Measurements from ENCODE around the gene ANKRD63.

ANKRD63 gene

DNA sequence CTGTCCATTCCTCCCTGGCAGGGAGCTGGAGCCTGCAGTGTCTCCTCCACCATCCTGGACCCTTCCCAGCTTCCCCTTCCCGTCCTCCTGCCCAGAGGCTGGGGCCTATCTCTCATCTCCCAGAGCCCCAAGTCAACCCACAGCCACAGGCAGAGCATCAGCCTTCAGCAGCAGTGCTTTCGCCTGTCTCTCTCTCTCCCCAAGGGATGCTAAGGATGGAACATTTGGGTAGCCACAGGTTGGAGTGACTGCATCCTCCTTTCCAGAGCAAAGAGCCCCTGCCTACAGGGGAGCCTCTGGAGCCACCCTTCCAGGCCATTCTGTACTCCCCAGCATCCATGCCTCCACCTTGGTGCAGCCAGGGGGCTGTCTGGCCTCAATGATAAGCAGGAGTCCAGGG lies 20.7 kb upstream of the ANKRD63 start:
- no peak for ATAC-seq
- TF ChIP-seq ISL1 (CRISPR knock-in tag; IDR thresholded peaks at IDR 0.05) (no peak), ZNF8 (CRISPR knock-in tag; IDR thresholded peaks at IDR 0.05) (no peak), BACH2 (CRISPR knock-in tag; IDR thresholded peaks at IDR 0.05; ENCODE audit: borderline replicate concordance) (no peak), CSDC2 (CRISPR knock-in tag; IDR thresholded peaks at IDR 0.05) (no peak), POU6F1 (CRISPR knock-in tag; IDR thresholded peaks at IDR 0.05; ENCODE audit: borderline replicate concordance, low read depth) (no peak), ZNF70 (CRISPR knock-in tag; IDR thresholded peaks at IDR 0.05) (no peak), PPARA (CRISPR knock-in tag; IDR thresholded peaks at IDR 0.05; ENCODE audit: borderline replicate concordance) (no peak), ZC3H10 (CRISPR knock-in tag; IDR thresholded peaks at IDR 0.05) (no peak), ARNTL (CRISPR knock-in tag; IDR thresholded peaks at IDR 0.05; ENCODE audit: borderline replicate concordance, low read depth) (no peak), ZFP30 (CRISPR knock-in tag; IDR thresholded peaks at IDR 0.05) (no peak), TOX (CRISPR knock-in tag; IDR thresholded peaks at IDR 0.05; ENCODE audit: borderline replicate concordance) (no peak), PATZ1 (CRISPR knock-in tag; IDR thresholded peaks at IDR 0.05; ENCODE audit: borderline replicate concordance) (no peak)
- TF ChIP-seq, protein P1, sequence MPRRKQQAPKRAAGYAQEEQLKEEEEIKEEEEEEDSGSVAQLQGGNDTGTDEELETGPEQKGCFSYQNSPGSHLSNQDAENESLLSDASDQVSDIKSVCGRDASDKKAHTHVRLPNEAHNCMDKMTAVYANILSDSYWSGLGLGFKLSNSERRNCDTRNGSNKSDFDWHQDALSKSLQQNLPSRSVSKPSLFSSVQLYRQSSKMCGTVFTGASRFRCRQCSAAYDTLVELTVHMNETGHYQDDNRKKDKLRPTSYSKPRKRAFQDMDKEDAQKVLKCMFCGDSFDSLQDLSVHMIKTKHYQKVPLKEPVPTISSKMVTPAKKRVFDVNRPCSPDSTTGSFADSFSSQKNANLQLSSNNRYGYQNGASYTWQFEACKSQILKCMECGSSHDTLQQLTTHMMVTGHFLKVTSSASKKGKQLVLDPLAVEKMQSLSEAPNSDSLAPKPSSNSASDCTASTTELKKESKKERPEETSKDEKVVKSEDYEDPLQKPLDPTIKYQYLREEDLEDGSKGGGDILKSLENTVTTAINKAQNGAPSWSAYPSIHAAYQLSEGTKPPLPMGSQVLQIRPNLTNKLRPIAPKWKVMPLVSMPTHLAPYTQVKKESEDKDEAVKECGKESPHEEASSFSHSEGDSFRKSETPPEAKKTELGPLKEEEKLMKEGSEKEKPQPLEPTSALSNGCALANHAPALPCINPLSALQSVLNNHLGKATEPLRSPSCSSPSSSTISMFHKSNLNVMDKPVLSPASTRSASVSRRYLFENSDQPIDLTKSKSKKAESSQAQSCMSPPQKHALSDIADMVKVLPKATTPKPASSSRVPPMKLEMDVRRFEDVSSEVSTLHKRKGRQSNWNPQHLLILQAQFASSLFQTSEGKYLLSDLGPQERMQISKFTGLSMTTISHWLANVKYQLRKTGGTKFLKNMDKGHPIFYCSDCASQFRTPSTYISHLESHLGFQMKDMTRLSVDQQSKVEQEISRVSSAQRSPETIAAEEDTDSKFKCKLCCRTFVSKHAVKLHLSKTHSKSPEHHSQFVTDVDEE (CRISPR knock-in tag; IDR thresholded peaks at IDR 0.05) = no peak
- TF ChIP-seq, protein P2, sequence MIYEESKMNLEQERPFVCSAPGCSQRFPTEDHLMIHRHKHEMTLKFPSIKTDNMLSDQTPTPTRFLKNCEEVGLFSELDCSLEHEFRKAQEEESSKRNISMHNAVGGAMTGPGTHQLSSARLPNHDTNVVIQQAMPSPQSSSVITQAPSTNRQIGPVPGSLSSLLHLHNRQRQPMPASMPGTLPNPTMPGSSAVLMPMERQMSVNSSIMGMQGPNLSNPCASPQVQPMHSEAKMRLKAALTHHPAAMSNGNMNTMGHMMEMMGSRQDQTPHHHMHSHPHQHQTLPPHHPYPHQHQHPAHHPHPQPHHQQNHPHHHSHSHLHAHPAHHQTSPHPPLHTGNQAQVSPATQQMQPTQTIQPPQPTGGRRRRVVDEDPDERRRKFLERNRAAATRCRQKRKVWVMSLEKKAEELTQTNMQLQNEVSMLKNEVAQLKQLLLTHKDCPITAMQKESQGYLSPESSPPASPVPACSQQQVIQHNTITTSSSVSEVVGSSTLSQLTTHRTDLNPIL (CRISPR knock-in tag; IDR thresholded peaks at IDR 0.05; ENCODE audit: low read depth) = no peak

DNA sequence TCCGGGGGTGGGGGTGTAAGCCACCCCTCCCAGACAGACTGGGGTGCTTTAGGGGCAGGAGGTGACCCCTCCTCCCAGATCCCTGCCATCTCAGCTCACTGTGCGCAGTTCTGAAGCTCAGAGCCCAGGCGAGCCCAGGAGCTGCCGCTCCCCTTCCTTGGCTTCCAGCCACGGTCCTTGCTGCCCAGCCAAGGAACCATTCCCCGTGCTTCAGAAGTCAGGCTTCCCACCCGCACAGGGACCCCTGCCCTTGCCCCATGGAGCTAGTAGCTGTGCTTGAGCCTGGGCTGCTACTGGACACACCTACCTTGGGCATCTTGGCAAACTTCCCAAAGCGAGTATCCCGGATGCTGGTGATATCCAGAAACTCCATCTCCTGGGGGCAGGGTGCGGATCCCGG lies 20.1 kb upstream of the ANKRD63 start:
- ATAC-seq = no peak
- TF ChIP-seq ZFP30 (CRISPR knock-in tag; IDR thresholded peaks at IDR 0.05) = no peak
- TF ChIP-seq PATZ1 (CRISPR knock-in tag; IDR thresholded peaks at IDR 0.05; ENCODE audit: borderline replicate concordance) = no peak
- TF ChIP-seq TOX (CRISPR knock-in tag; IDR thresholded peaks at IDR 0.05; ENCODE audit: borderline replicate concordance) = no peak
- no peak for TF ChIP-seq ZNF565 (CRISPR knock-in tag; conservative IDR thresholded peaks at IDR 0.05; ENCODE audit: low read depth)
- no peak for TF ChIP-seq ESRRG (CRISPR knock-in tag; IDR thresholded peaks at IDR 0.05)
- no peak for TF ChIP-seq ZC3H10 (CRISPR knock-in tag; IDR thresholded peaks at IDR 0.05)
- TF ChIP-seq RARB (CRISPR knock-in tag; IDR thresholded peaks at IDR 0.05) = no peak
- TF ChIP-seq ISL1 (CRISPR knock-in tag; IDR thresholded peaks at IDR 0.05) = no peak
- TF ChIP-seq ARNTL (CRISPR knock-in tag; IDR thresholded peaks at IDR 0.05; ENCODE audit: borderline replicate concordance, low read depth) = no peak
- TF ChIP-seq ZNF70 (CRISPR knock-in tag; IDR thresholded peaks at IDR 0.05) = no peak
- no peak for TF ChIP-seq OSR1 (CRISPR knock-in tag; IDR thresholded peaks at IDR 0.05)
- TF ChIP-seq POU6F1 (CRISPR knock-in tag; IDR thresholded peaks at IDR 0.05; ENCODE audit: borderline replicate concordance, low read depth) = no peak
- no peak for TF ChIP-seq ZFP3 (CRISPR knock-in tag; IDR thresholded peaks at IDR 0.05)
- no peak for TF ChIP-seq GLIS3 (CRISPR knock-in tag; IDR thresholded peaks at IDR 0.05)
- no peak for TF ChIP-seq PPARA (CRISPR knock-in tag; IDR thresholded peaks at IDR 0.05; ENCODE audit: borderline replicate concordance)
- no peak for TF ChIP-seq ZNF8 (CRISPR knock-in tag; IDR thresholded peaks at IDR 0.05)
- TF ChIP-seq, protein P2 (CRISPR knock-in tag; IDR thresholded peaks at IDR 0.05; ENCODE audit: low read depth) = no peak
- no peak for TF ChIP-seq SNAI2 (CRISPR knock-in tag; IDR thresholded peaks at IDR 0.05)
- TF ChIP-seq, protein P3, sequence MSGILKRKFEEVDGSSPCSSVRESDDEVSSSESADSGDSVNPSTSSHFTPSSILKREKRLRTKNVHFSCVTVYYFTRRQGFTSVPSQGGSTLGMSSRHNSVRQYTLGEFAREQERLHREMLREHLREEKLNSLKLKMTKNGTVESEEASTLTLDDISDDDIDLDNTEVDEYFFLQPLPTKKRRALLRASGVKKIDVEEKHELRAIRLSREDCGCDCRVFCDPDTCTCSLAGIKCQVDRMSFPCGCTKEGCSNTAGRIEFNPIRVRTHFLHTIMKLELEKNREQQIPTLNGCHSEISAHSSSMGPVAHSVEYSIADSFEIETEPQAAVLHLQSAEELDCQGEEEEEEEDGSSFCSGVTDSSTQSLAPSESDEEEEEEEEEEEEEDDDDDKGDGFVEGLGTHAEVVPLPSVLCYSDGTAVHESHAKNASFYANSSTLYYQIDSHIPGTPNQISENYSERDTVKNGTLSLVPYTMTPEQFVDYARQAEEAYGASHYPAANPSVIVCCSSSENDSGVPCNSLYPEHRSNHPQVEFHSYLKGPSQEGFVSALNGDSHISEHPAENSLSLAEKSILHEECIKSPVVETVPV (CRISPR knock-in tag; IDR thresholded peaks at IDR 0.05) = no peak

All from SK-N-SH treated with all-trans-retinoic acid at 6 μM for 48 hours (cell line).